RWPE1 (cell line): ENCODE results near the gene ARF5.

ENCODE experiments used
- CTCF ChIA-PET: fragments of 350-600 bp; sonication (Branson Sonifier 250); formaldehyde crosslinking; extraction: SDS; loops from one replicate; lab custom pipeline; 2021; lab: Yijun Ruan, JAX
- POLR2A ChIA-PET: fragments of 400-600 bp; formaldehyde crosslinking; extraction: SDS; loops from one replicate; lab custom pipeline; 2020; ENCODE audit warnings: antibody characterized with exemption; ENCODE audit not compliant: low non-redundant PET; lab: Yijun Ruan, JAX
- DNase-seq: peaks from one replicate; pipeline ENCODE4 v3.0.0; 2012; ENCODE audit warnings: low spot score
- H3K27ac ChIP-seq: fragments of 450-650 bp; 2 replicates; pipeline ENCODE4 v1.5.1; 2017
- TF ChIP-seq, protein P1 (sequence below): fragments of 450-650 bp; conservative IDR thresholded peaks from 2 replicates; pipeline ENCODE4 v1.5.1; 2017; ENCODE audit warnings: low read depth, mild to moderate bottlenecking

Gene ARF5

DNA sequence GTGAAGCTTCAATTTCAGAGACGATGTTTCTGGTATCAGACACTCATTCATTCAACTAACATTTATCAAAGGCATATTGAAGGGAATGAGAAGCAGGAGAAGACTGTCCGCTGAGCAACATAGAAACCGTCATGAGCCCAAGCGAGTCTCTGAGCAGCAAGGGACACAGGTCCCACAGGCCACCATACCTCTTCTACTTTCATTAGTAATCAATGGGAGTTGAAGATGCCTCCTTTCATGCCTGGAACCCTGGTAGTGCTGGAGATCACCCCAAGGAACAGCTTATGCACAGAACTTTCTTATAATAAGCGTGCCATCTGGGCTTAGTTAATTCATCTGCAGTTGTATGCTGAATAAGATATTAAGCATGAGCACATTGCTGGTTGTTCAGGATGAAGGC lies 28.5 kb downstream of the ARF5 start:
- DNase-seq: no peak
- no peak overlapping the region for H3K27ac ChIP-seq
- ChIA-PET CTCF (interaction anchor here (0.6 kb wide), 1 partner anchor 13 kb away, joined by 3 read pairs; no protein-coding TSS in a partner anchor), POLR2A (no interaction called here)
- TF ChIP-seq, protein P1, sequence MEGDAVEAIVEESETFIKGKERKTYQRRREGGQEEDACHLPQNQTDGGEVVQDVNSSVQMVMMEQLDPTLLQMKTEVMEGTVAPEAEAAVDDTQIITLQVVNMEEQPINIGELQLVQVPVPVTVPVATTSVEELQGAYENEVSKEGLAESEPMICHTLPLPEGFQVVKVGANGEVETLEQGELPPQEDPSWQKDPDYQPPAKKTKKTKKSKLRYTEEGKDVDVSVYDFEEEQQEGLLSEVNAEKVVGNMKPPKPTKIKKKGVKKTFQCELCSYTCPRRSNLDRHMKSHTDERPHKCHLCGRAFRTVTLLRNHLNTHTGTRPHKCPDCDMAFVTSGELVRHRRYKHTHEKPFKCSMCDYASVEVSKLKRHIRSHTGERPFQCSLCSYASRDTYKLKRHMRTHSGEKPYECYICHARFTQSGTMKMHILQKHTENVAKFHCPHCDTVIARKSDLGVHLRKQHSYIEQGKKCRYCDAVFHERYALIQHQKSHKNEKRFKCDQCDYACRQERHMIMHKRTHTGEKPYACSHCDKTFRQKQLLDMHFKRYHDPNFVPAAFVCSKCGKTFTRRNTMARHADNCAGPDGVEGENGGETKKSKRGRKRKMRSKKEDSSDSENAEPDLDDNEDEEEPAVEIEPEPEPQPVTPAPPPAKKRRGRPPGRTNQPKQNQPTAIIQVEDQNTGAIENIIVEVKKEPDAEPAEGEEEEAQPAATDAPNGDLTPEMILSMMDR: no peak

DNA sequence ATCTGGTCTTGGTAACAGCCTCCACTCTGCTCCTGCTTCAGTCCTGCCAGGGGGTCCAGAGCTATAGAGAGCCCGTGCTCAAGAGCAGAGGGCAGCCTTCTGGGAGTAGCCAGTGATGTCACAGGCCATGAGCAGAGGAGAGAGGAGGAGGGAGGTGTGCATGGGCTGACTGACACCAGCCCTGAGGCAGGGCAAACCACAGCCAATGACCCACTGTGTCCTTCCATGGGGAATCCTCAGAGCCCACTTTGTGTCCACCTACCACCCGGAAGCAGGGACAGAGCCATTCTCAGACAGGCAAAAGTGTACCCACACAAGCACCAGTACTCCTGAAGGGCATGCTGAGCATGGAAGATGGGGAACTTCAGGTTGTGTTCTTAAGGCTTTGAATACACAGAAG lies 29.8 kb downstream of the ARF5 start, which contains the start of gene PAX4:
Gene PAX4 (minus strand): TSS at position 101 of the 400 bp plus-strand sequence. CDS start 2,214 bp downstream, outside the sequence.
- CTCF ChIA-PET: no interaction called here
- H3K27ac ChIP-seq: no peak within 1 kb of the TSS
- POLR2A ChIA-PET: no interaction called here
- TF ChIP-seq, protein P1: no peak
- no peak for DNase-seq

DNA sequence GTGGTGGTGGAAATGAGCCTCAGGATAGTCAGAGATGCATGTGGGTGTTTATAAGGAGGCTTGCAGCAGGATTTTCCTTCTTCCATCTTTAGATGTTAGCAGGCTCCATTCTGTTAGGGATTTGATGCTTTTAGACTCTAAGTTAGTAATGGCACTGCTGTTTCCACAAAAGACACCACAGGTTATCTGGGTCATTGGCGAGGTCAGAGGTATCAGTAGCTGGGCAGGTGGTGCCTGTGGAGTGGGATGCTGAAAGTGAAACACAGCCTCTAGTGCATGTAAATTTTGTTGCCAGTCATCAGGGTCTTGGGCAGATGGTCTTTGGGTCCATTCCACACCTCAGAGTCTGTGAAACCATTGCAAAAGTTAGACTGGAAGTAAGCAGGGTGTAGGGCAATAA lies 30.6 kb downstream of the ARF5 start:
- POLR2A ChIA-PET: no interaction called here
- no peak overlapping the region for H3K27ac ChIP-seq
- DNase-seq: no peak
- TF ChIP-seq, protein P1: no peak
- CTCF ChIA-PET: no interaction called here

DNA sequence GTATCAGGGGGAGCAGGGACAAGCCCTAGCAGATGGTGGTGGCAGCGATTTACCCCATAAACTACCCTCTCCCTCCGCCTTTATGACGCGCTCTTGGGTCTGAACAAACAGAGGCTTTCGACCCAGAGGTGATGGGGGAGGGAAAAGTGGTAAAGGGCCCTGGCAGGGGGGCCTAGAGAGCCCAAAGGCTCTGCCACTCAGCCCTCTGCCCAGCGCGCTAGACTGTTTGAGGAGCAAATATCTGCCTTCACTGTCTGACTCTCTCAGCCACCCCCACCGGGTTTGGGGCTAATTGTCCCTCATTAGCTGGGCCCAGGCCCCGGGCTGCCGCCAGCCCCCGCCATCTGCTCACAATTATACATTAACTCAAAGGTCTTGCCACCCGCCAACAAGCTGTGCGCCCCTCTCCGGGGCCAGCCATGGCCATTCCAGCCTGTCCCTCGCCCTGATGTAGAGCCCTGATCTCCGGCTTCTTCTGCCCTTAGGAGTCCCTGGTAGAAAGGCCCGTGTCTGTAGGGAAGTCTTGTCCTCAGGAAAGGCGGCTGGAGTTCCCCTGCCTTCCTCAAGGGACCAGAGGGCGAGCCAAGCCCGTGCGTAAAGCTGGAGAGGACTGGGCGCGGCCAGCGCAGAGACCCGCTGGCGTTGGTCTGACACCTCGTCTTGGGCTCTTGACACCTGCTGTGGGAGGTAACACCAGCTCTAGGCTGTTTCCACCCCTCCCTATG lies 31.6 kb downstream of the ARF5 start:
- POLR2A ChIA-PET: no interaction called here
- CTCF ChIA-PET: no interaction called here

DNA sequence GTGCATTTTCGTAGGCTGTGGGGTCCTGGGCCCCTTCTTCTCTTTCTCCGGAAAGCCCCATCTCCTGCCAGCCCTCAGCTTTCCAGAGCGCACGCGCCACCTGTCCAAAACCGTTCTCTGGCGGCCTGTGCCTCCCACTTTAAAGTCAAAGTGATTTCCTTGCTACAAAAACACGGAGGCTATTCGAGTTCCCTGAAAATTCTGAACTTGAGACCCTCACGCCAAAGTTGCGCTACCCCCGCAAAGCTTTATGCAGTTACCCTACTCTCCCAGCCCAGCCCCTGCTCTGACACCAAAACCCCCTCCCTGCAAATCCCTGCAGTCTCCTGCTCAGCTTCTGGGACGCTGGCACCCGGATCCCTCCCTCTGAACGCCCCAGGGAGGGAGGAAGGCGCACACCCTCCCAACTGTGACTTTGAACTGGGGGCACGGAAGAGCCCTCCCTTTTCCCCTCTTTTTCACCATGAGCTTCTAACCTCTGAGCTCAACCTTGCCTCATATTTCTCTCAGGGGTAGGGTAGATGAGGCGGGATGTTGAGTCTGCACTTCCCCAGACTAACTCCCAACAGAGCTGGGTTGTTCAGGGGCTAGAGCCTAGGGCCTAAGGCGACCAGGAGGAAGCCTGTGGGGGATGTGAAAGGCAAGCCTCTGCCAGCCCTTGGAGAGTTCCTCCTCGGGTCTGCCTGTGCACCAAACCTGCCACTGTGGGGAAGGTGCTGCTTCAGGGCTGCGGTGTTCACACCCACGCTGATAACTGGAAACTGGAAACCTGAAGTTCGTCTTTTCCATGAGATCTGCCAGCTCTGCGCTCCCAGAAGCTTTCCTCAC lies 32.4 kb downstream of the ARF5 start:
- ChIA-PET POLR2A (no interaction called here), CTCF (no interaction called here)
- TF ChIP-seq, protein P1: no peak
- H3K27ac ChIP-seq: no peak overlapping the region
- no peak for DNase-seq

More for the DNA sequence above, 31.6 kb downstream of the ARF5 start:
- DNase-seq: no peak
- TF ChIP-seq, protein P1: no peak
- H3K27ac ChIP-seq: no peak overlapping the region

DNA sequence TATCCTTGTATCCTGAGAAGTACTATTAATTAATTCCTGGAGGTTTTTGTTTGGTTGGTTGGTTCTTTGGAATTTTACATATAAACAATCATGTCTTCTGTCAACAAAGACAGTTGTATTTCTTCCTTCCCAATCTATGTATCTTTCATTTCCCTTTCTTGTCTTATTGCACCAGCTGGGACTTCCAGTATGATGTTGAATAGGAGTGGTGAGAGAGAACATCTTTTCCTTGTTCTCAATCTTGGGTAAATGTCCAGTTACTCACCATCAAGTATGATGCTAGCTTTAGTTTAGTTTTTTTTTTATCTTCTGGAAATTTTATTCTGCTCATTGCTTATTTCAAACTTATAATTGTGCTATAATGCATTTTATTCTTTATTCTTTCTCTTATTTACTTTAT lies 37.1 kb downstream of the ARF5 start:
- TF ChIP-seq, protein P1: no peak
- H3K27ac ChIP-seq: no peak overlapping the region
- no peak for DNase-seq
- ChIA-PET CTCF (interaction anchor here (0.7 kb wide), 1 partner anchor 521 kb away, joined by 3 read pairs; no protein-coding TSS in a partner anchor), POLR2A (no interaction called here)
